NK-92 treated with Interleukin-12 subunit alpha and Interleukin-12 subunit beta, amount 100 ng/mL, for 24 hours (cell line): ENCODE data around the gene THSD4.

ENCODE experiments used
- DNase-seq: peaks from one replicate; lab custom pipeline; 2025; lab: John Stamatoyannopoulos, UW

THSD4 gene

GRCh38 chr15:71097890-71098289 lies 17.4 kb upstream of the THSD4 start:
- DNase-seq = no peak

DNA sequence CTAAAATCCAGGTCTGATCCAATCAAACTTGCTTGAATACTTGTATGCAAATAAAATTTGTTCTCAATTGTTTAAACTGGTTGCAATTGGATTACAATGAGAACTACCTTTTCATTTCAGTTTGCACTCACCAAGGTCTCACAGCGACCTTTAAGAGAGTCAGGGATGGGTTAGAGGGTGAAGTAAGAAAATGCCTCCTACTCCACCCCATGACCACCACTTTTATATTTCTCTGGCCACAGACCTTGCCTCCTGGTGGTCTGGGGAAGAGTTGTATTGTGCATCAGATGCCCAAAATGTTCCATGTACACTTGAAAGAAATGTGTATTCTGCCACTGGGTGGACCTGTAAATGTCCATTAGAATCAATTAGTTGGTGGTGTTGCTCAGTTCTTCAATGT lies 16.4 kb upstream of the THSD4 start:
- no peak for DNase-seq

DNA sequence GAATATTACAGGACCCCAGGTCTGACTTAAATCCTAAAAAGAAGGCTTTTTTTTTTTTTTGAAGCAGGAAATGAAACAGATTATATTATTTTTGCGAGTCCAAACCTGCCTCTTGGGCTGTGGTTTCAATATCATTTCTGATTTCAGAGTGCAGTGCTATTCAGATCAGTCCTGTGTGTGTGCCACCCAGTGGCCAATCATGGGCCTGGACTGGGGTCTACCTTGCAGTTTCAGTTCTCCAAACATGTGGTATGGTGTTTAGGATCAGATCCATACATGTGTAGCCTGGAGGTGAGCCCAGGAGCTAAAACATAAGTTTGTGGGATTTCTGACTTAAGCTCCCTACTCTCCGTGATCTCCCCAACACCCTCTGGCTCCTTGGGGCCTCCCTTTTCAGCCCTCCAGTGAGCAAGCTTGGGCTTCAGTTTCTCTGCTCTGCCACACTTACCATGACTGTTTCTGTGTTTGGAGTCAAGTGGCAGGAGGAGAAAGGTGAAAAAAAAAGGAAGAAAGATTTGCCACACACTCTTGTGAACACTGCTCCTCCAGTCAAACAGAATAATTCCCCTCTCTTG lies 12.1 kb upstream of the THSD4 start:
- DNase-seq = no peak

- DNase-seq = no peak
Observed at GRCh38 chr15:71104636-71105035, 10.6 kb upstream of the THSD4 start.

DNA sequence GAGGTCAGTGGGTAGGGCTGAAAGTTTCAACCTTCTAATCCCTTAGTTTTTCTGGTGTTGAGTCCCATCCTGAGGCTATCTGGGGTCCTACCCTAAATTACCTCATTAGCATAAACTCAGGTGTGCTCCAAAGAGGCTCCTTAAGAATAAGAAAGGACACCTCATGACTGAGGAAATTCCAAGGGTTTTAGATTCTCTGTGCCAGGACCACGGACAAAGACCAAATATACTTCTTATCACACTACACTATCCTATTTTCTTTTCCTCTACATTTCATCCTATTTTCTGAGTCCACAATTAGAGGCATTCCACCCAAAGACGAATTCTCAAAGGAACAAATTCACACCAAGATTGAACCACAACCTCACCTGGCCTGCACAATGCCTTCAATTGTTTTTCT lies 9.8 kb upstream of the THSD4 start:
- no peak for DNase-seq

- DNase-seq = no peak
Observed at GRCh38 chr15:71106802-71107500, 8.3 kb upstream of the THSD4 start.

- DNase-seq = no peak
Observed at GRCh38 chr15:71107501-71107815, 7.8 kb upstream of the THSD4 start.

DNA sequence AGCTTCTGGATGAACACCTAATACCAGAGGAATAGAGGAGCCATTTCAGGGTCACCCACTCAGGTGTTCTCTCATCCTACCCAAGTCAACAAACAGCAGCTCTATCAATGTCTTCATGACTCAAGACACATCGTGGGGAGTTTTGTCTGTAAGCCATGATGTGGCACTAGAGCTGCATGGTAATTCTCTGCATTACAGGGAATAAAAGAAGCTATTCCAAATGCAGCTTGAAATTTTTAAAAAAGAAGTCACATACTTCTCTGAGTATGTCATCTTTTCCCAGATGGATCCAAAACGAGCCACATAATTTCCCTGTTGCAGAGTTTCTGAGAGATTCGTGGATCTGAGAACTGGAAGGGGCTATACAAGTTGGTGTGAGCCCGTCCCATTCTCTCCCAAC lies 6.1 kb upstream of the THSD4 start:
- DNase-seq = no peak

- no peak for DNase-seq
Observed at GRCh38 chr15:71109905-71110304, 5.4 kb upstream of the THSD4 start.

DNA sequence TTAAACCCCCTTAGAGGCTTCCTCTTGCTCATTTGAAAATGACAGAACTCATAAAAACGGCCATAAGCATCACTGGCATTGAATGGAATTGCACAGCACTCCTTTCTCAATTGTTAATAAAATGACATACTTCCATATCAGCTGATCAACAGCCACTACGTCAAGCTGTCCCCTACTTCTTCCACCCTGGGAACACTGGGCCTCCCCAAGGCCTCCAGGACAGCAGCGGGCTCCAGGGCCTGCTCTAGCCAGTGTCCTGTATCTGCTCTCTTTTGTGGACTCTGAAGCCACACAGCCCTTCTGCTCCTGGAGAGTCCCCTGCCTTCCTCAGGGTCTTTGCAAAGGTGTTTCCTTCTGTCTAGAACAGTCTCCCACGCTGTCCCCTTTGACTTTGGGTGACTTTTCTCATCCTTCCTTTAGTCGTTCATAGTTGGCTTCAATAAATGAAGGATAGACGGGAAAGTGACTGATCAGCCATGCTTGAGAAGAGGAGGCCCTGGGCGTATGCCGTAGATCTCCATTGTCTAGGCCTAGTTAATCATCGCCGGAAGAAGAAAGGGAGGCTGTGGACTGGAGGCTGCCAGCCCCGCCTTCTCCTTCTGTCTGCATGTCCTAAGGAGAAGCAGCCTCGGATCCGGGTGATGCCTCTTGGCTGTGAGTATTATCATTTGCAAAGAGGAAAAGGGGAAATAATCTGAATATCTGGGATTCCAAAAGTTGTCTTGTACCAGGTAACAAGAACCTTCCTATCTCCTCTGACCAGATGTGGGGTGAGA lies 4.7 kb upstream of the THSD4 start:
- no peak for DNase-seq

GRCh38 chr15:71111181-71111565 lies 4.1 kb upstream of the THSD4 start:
- DNase-seq = no peak

DNA sequence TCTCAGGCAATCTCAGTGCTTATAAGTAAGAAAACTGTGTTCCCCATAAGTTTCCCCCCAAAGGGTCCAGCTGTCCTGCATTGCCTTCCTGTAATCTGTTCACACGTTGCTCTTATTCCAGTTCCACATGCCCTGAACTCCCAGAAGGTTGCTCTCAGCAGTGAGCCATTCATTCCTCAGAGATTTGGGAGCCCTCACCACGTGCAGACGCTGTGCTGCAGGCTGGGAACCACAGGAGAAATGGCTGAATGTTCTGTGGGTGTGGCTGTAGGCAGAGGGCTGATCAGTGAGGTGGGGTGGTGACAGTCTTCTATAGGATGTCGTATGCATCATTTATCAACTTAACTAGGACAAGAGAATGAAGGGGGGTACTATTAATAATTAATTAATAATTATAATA lies 3.3 kb upstream of the THSD4 start:
- DNase-seq = no peak

- no peak for DNase-seq
Observed at GRCh38 chr15:71112429-71112828, 2.8 kb upstream of the THSD4 start.

- no peak for DNase-seq
Observed at GRCh38 chr15:71114066-71114680, 1.1 kb upstream of the THSD4 start.

DNA sequence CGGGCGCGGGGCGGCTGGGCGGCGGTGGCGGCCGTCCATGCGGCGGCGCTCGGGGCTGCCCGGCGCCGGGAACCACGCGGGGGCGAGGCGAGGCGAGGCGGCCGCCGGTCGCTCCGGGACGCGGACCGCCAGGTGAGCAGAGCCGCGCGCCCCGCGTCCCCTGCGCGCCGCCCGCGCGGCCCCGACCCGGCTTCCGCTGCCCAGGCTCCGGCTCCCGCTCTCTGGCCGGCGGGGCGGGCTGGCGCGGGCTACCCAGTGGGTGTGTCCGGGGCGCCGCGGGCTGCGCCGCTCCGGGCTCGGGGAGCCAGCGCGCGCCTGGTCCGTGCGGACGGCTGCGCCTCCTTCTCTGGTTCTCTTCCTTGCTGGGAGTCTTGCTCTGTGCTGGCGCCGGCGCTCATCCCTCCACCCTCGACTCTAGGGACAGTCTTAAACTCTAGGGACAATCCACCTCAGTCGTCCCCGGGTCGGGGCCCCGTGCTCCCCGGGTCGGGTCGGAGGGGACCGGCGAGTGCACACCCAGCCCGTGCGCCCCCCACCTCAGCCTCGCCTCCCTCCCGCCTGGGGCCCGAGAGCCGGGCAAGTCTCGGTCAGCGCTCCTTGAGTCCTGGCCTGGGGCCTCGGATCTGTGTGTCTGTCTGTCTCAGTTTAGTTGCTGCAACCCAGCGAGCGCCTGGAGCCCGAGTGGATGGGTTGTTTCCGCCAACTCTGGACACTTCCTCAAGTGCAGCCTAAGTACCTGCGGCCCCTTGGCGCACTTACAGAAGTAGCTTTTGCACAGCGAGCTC lies 488 bp downstream of the THSD4 start:
- DNase-seq = no peak

DNA sequence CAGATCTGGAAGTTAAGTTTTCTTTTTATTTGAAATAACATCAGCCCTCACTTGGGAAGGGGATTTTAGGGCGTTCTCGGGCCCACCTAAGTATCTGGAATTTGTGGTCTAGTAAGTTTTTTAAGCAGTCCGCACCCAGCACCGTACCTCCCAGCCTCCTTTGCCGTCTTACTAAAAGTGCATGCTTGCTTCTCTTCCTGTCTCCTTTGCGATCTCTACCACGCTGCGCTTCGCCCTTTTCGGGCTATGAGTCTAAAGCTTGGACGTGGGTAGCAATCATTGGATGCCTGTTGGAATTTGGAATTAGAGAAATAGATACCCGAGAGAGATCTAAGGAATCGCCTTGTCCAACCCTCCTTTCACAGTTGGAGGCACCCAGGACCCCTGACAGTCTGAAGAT lies 1.1 kb downstream of the THSD4 start:
- DNase-seq = no peak

DNA sequence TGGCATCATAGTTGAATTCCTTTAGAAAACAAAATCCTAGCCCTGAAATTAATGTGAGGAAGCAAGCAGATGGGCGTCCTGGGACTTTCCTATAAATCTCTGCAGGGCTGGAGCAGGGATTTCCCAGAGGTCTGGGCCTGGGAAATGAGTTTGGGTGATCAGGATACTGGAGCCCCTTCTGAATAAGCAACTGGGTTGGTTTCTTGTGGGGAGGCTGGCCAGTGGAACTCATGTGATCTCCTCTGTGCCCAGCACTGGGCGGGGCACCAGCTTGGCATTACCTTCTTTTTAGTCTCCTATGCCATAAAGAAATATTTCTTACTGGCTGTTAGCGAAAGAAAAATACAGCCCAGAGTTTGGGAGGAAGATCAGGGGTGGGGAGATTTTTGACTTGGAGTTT lies 1.7 kb downstream of the THSD4 start:
- DNase-seq = no peak

GRCh38 chr15:71117714-71118305 lies 2.5 kb downstream of the THSD4 start:
- no peak for DNase-seq

DNA sequence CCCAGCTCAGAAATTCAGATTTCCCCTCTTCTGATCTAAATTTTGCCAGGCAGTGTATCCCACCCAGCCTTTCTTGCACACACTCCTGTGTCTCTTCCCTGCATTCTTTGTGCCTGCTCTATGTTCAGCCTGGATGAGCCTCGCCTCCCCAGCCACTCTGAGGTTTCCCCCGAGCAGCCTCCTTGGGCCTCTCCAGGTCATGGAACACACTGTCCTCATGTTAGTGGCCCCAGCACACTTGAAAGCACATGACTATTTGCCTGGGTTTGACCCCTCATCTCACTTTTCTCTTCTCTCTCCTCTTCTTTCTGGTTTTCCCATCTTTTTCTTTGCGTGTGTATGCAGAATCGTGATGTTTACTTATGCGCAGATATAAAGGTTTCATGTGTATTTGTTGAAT lies 3.1 kb downstream of the THSD4 start:
- DNase-seq = no peak

GRCh38 chr15:71118881-71119632 lies 3.8 kb downstream of the THSD4 start:
- DNase-seq = no peak

DNA sequence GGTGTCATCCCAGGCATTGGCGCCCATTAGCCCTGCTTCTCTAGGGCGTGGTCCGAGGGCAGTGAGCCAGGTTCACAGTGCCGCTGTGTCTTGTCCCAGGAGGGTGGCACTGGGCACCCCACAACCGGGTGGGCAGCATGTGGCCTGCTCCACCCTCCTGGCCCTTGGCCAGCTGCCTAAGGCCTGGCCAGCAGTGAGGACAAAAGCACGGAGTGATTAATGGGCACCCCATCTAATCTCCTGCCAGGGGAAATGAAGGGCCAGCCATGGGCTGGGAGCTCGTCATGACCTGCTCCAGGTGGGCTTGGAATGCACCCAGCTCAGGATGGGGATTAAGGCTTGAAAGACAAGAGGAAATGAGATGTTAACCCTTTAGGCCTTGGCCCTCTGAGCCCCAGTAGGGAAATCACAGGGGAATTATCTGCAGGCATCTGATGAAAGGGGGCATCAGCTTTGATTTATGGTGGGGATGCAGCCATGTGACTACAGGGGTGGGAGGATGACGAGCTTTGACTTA lies 5.2 kb downstream of the THSD4 start:
- no peak for DNase-seq
